Suprapubic skin (tissue), 4 donors: Measurements from ENCODE around the gene CCT8. TPM values are rescaled to one million over a fixed set of nuclear protein-coding genes. Genes with fewer than 3 reads are reported as not detected.

Source experiments
- DNase-seq, 2 donors: peaks; one replicate each; pipeline ENCODE4 v3.0.0-alpha.2; 2019; ENCODE audit warnings: low spot score in 2 of 2
- H3K27ac ChIP-seq: fragments of 200-600 bp; sonication (generic); one replicate; pipeline ENCODE4 v1.5.1; 2019
- H3K27me3 ChIP-seq: fragments of 200-600 bp; sonication (generic); one replicate; pipeline ENCODE4 v1.5.1; 2019
- H3K36me3 ChIP-seq: fragments of 200-600 bp; sonication (generic); one replicate; pipeline ENCODE4 v1.5.1; 2019
- H3K4me1 ChIP-seq: fragments of 200-600 bp; sonication (generic); one replicate; pipeline ENCODE4 v1.5.1; 2019
- H3K4me3 ChIP-seq: fragments of 200-600 bp; sonication (generic); one replicate; pipeline ENCODE4 v1.5.1; 2019; ENCODE audit warnings: mild to moderate bottlenecking
- H3K9me3 ChIP-seq: fragments of 200-600 bp; sonication (generic); one replicate; pipeline ENCODE4 v1.5.1; 2019
- CTCF ChIP-seq, 2 donors: fragments of 200-600 bp in 1 of 2; fragments of 450-650 bp in 1 of 2; sonication (generic) in 1 of 2; IDR thresholded peaks; one replicate each; pipeline ENCODE4 v1.5.1; 2016 to 2019; ENCODE audit warnings: antibody characterized with exemption in 2 of 2, mild to moderate bottlenecking in 1 of 2, moderate library complexity in 1 of 2
- EP300 ChIP-seq: sonication (generic); formaldehyde crosslinking; IDR thresholded peaks from one replicate; pipeline ENCODE4 v1.6.1; 2017; ENCODE audit warnings: antibody characterized with exemption
- POLR2A ChIP-seq, 2 donors: fragments of 450-650 bp; IDR thresholded peaks; one replicate each; pipeline ENCODE4 v1.6.1; 2017; ENCODE audit warnings: antibody characterized with exemption in 2 of 2, mild to moderate bottlenecking in 2 of 2, moderate library complexity in 2 of 2
- POLR2AphosphoS5 ChIP-seq, 3 donors: sonication (generic); formaldehyde crosslinking; IDR thresholded peaks; one replicate each; pipeline ENCODE4 v1.6.1; 2017; ENCODE audit warnings: antibody characterized with exemption in 3 of 3
- WGBS: methylation state at CpG from one replicate; pipeline ENCODE4 v1.1.5; 2018; 5-methylcytosine and 5-hydroxymethylcytosine counted together
- total RNA-seq, 4 donors: library from RNA; depleted of rRNA; stranded (reverse); fragments of >200 nt; gene quantifications; one replicate each; pipeline ENCODE4 v1.1.0, GENCODE V29; 2016

Gene CCT8
- total RNA-seq, 4 donors from 2014 or later: 92.1 to 99.8 (median 95.7) TPM

DNA sequence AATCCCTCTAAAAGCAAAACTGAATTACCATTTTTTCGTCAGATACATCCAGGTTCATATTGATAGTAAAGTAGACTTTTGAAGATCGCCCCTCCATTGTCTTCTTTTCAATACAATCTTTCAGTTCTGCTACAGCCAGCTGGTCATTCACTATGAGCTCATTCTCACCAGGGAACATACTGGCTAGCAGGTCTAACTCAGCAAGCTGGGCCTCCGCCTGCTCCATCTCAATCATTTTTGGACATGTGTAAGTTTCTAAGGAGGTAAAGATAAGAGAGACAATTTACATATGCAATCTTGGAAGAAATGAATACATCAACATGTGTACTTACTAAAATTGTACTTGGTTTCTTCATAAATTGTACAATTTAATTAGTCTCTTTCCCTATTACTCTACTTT lies 65.1 kb downstream of the CCT8 start:
- TF ChIP-seq POLR2AphosphoS5 (IDR thresholded peaks at IDR 0.05) (no peak), CTCF (IDR thresholded peaks at IDR 0.05) (no peak), EP300 (no peak), POLR2A (IDR thresholded peaks at IDR 0.05) (no peak)
- no peaks in the 10 kb centered on the region for H3K9me3 ChIP-seq
- H3K4me3 ChIP-seq: no peak overlapping the region
- peaks cover 6% of the 10 kb centered on the region for H3K4me1 ChIP-seq
- DNase-seq: no peak
- WGBS: 91% methylated on average over 3 of the region's 3 CpGs
- H3K27ac ChIP-seq: no peak overlapping the region
- H3K36me3 ChIP-seq: peaks cover 28% of the 10 kb centered on the region
- H3K27me3 ChIP-seq: no peaks in the 10 kb centered on the region

GRCh38 chr21:29007810-29008209 lies 65.6 kb downstream of the CCT8 start:
- WGBS: 78% methylated on average over 3 of the region's 3 CpGs
- TF ChIP-seq EP300 (no peak), POLR2AphosphoS5 (IDR thresholded peaks at IDR 0.05) (no peak), CTCF (IDR thresholded peaks at IDR 0.05) (no peak), POLR2A (IDR thresholded peaks at IDR 0.05) (no peak)
- DNase-seq: no peak
- H3K27me3 ChIP-seq: no peaks in the 10 kb centered on the region
- H3K36me3 ChIP-seq: peaks cover 28% of the 10 kb centered on the region
- H3K4me3 ChIP-seq: no peak overlapping the region
- no peak overlapping the region for H3K27ac ChIP-seq
- no peaks in the 10 kb centered on the region for H3K9me3 ChIP-seq
- H3K4me1 ChIP-seq: peaks cover 11% of the 10 kb centered on the region

GRCh38 chr21:29007135-29007534 lies 66.3 kb downstream of the CCT8 start:
- no peaks in the 10 kb centered on the region for H3K9me3 ChIP-seq
- H3K4me1 ChIP-seq: peaks cover 11% of the 10 kb centered on the region
- H3K36me3 ChIP-seq: peaks cover 28% of the 10 kb centered on the region
- H3K27me3 ChIP-seq: no peaks in the 10 kb centered on the region
- WGBS: 79% methylated on average over 3 of the region's 3 CpGs
- H3K27ac ChIP-seq: no peak overlapping the region
- DNase-seq: no peak
- H3K4me3 ChIP-seq: no peak overlapping the region
- TF ChIP-seq EP300: no peak
- TF ChIP-seq POLR2AphosphoS5 (IDR thresholded peaks at IDR 0.05): no peak
- TF ChIP-seq CTCF (IDR thresholded peaks at IDR 0.05): no peak
- TF ChIP-seq POLR2A (IDR thresholded peaks at IDR 0.05): no peak

Other genes starting within 250 kb of the CCT8 start
- gene LTN1, start 80.8 kb downstream of the CCT8 start, total RNA-seq: 10 to 100 TPM; 19.0 to 42.9 (median 23.9) TPM
- 1 to 10 TPM; 5.7 to 9.3 (median 8.1) TPM for gene RWDD2B, start 54.3 kb downstream of the CCT8 start, total RNA-seq
- 10 to 100 TPM; 20.7 to 30.0 (median 25.5) TPM for gene USP16, start 49.0 kb downstream of the CCT8 start, total RNA-seq
- gene MAP3K7CL, start 57.0 kb upstream of the CCT8 start, total RNA-seq: 10 to 100 TPM in 1 of 4 donors, 1 to 10 TPM in 3; 6.8 to 10.4 (median 8.8) TPM
- gene BACH1, start 225.3 kb upstream of the CCT8 start, total RNA-seq: 10 to 100 TPM; 78.7 to 89.6 (median 84.0) TPM